GM12872 (cell line): Measurements from ENCODE around the gene RFTN1.

ENCODE experiments used
- TF ChIP-seq, protein P1 (sequence below): IDR thresholded peaks from 3 replicates; pipeline ENCODE4 v1.5.1; 2011; ENCODE audit warnings: low read depth, mild to moderate bottlenecking, low read length, moderate library complexity; ENCODE audit not compliant: insufficient read depth

RFTN1 gene

DNA sequence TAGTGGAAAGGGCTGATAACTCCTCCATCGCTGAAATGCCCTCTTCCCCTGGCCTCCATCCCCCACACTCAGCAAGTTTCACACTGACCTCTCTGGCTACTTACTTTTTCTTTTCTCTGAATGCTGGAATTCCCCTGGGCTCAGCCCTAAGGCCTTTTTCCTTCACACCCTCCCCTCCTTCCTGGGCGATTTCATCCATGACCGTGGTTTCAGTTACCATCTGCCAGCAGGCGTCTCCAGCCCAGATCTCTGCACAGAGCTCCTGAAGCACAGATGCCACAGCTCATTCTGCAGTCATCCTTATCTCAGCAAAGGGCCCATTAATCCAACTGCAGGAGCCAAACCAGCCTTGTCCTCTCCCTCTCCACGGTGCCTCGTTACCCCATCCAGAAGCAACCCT, 114.0 kb downstream of the RFTN1 start:
- TF ChIP-seq, protein P1, sequence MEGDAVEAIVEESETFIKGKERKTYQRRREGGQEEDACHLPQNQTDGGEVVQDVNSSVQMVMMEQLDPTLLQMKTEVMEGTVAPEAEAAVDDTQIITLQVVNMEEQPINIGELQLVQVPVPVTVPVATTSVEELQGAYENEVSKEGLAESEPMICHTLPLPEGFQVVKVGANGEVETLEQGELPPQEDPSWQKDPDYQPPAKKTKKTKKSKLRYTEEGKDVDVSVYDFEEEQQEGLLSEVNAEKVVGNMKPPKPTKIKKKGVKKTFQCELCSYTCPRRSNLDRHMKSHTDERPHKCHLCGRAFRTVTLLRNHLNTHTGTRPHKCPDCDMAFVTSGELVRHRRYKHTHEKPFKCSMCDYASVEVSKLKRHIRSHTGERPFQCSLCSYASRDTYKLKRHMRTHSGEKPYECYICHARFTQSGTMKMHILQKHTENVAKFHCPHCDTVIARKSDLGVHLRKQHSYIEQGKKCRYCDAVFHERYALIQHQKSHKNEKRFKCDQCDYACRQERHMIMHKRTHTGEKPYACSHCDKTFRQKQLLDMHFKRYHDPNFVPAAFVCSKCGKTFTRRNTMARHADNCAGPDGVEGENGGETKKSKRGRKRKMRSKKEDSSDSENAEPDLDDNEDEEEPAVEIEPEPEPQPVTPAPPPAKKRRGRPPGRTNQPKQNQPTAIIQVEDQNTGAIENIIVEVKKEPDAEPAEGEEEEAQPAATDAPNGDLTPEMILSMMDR: no peak

DNA sequence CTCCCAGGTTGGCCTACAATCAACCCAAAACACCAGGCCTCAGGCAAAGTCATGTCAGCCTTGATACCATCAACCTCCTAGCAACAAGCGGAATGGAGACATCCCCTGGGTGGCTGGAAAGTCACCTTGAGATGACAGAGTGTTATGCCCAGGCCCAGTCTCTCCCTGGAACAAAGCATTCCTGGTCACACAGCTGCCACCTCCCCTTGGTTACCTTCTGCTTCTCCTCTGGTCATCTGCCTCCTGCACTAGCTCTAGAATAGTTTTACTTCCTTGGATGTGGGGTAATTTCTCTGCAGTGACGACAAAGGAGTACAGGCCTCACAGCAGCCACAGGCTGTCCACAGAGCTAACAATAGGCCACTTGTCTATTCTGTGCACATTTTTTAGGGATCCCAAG, 114.9 kb downstream of the RFTN1 start:
- TF ChIP-seq, protein P1: no peak

DNA sequence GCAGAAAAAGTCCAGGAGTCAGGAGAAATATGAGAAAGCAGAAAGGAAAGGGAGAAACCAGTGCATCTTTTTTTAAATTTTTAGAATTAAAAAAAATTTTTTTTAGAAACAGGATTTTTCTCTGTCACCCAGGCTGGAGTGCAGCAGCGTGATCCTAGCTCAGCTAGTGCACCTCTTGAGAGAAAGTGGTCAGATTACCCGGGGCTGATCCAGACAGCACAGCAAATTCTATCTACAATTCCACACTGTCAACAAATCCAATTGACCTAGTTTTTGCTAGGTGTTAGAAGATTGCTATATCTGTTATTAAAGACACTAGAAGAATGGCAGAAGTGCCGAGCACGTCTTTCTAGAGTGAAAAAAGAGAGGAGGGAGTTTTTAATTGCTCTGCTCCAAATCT, 117.3 kb downstream of the RFTN1 start:
- TF ChIP-seq, protein P1: no peak

DNA sequence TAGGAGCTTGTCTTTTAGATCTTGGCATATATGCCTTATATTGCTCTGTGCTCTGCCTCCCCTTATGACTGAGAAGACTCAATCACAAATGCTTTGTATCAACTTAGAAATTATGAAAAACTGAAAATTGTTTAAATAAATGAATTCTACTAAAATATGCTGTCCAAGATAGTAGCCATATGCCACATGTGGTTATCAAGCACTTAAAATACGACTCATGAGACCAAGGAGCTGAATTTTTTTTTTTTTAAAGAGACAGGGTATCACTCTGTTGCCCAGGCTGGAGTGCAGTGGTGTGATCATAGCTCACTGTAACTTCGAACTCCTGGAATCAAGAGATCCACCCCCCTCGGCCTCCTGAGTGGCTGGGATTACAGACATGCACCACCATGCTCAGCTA, 118.3 kb downstream of the RFTN1 start:
- TF ChIP-seq, protein P1: no peak

DNA sequence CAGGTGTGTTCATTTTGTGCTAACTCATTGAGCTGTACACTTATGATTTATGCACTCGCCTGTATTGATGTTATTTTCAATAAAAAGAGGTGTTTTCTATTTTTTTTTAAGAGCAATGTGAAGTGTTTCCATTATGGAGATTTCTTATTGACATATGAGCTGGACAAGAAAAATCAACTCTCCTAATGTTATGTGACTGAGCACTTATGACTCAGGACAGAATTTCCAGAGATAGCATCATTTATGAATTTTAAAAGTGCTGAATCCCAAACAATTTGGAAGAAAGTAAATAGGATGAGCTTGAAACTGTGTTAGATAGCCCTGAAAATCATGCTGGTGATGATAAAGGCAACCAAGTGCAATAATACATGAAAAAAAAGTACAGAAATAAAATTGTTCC, 118.9 kb downstream of the RFTN1 start:
- TF ChIP-seq, protein P1: no peak

DNA sequence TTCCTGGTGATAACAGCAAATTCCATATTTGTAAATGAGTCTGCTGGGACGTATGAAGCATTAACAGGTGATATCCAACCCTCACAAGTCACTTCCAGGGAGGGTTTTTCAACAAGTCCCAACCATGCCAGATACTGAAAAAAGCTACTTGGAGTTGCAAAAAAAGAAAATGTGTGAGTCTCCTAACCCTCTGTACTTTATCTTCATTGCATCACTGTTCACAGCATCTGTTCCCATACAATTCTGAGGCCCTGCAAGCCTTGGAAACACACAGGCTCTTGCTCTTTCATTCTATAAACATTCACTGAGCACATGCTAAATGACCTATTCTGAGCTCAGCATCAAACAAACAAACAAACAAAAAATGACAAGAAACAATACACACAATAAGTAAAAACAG, 120.8 kb downstream of the RFTN1 start:
- TF ChIP-seq, protein P1: no peak

DNA sequence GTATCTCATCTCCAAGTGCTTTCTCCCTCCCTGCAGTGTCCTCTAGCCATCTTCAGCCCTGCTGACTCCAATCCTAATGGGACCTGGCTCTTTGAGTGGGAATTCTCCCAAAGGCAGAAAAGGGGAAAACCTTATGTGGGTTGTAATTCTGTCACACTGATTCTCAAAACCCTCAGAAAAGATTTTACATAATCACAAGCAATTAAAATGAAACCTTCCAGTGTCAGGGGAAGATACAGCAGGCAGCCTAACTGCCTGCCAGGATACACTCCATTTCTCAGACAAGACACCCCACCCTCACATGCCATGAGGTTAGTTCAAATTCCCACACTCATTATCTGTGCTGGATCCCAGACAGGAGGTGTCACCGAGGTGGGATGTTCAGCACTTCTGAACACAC, 121.4 kb downstream of the RFTN1 start:
- TF ChIP-seq, protein P1: no peak

DNA sequence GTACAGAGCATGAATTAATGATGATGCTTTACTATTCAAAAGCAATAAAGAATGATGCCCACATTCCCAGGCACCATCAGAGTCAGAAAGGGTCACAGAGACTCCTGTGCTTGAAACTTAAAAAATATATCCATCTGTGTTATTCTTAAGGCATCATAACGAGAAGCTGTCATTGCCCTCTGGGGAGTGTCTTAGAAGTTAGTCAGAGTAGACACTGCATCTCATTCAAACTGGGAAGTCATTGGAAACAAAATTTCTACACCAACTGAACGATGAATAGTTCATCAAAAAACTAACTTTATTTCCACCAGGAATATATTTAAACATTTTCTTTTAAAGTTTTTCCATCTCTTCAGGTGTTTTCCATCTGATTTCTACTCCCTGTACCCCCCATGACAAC, 122.9 kb downstream of the RFTN1 start:
- TF ChIP-seq, protein P1: no peak
